Measurements from ENCODE around the gene DERA.
"Not testable (repeated sequence)": the region's sequence is repeated elsewhere in the genome, so short reads cannot be mapped to it uniquely, and the experiment has no call there.

Gene DERA

DNA sequence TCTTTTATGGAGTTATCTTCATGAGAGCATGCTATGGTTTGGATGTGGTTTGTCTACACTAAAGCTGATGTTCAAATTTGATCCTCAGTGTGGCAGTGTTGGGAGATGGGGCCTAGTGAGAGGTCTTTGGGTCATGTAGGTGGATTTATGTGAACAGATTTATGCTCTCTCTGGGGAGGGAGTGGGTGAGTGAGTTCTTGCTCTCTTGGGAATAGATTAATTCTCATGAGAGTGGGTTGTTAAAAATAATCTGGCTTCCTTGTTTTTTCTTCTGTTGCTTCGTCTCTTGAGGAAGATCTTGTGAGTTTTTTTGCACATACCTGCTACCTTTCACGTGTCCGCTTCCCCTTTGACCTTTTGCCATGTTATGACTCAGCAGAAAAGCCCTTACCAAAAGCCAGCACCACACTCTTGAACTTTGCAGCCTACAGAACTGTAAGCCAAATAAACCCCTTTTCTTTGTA is 20.5 kb downstream of the DERA start:
- no peaks in the 10 kb centered on the region for H3K27me3 Mint-ChIP-seq
- H3K4me1 Mint-ChIP-seq (ENCODE audit: low read depth), result no peaks in the 10 kb centered on the region
- H3K36me3 Mint-ChIP-seq, result peaks cover 10% of the 10 kb centered on the region
- H3K4me3 Mint-ChIP-seq, result no peak overlapping the region
- no peak overlapping the region for H3K27ac Mint-ChIP-seq
- H3K9me3 Mint-ChIP-seq (ENCODE audit: low read depth), result no peaks in the 10 kb centered on the region

DNA sequence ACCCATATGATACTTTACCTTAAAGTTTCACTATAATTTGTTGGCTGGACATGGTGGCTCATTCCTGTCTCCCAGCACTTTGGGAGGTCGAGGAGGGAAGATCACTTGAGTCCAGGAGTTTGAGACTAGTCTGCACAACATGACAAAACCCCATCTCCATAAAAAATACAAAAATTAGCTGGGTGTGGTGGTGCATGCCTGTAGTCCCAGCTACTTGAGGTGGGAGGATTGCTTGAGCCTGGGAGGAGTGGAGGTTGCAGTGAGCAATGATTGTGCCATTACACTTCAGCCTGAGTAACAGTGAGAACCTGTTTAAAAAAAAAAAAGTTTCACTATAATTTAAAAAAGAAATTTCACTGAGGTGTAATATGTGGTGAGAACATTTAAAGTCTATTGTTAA is 21.2 kb downstream of the DERA start:
- H3K4me3 Mint-ChIP-seq, result no peak overlapping the region
- peaks cover under 1% of the 10 kb centered on the region for H3K9me3 Mint-ChIP-seq (ENCODE audit: low read depth)
- peaks cover 11% of the 10 kb centered on the region for H3K36me3 Mint-ChIP-seq
- no peak overlapping the region for H3K27ac Mint-ChIP-seq
- H3K27me3 Mint-ChIP-seq, result no peaks in the 10 kb centered on the region
- H3K4me1 Mint-ChIP-seq (ENCODE audit: low read depth), result peaks cover under 1% of the 10 kb centered on the region

DNA sequence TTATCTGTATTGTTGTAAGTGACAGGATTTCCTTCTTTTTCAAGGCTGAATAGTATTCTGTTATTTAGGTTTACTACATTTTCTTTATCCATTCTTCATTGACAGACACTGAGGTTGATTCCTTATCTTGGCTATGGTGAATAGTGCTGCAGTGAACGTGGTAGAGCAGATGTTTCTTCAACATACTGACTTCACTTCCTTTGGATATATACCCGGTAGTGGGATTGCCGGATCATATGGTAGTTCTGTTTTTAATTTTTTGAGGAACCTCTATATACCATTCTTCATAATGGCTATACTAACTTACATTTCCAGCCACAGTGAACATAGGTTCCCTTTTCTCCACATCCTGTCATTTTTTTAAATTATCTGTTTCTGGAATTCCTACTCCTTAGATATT is 21.8 kb downstream of the DERA start:
- H3K4me3 Mint-ChIP-seq, result no peak overlapping the region
- peaks cover 7% of the 10 kb centered on the region for H3K9me3 Mint-ChIP-seq (ENCODE audit: low read depth)
- H3K27me3 Mint-ChIP-seq, result no peaks in the 10 kb centered on the region
- peaks cover 15% of the 10 kb centered on the region for H3K36me3 Mint-ChIP-seq
- no peak overlapping the region for H3K27ac Mint-ChIP-seq
- H3K4me1 Mint-ChIP-seq (ENCODE audit: low read depth), result peaks cover 3% of the 10 kb centered on the region

DNA sequence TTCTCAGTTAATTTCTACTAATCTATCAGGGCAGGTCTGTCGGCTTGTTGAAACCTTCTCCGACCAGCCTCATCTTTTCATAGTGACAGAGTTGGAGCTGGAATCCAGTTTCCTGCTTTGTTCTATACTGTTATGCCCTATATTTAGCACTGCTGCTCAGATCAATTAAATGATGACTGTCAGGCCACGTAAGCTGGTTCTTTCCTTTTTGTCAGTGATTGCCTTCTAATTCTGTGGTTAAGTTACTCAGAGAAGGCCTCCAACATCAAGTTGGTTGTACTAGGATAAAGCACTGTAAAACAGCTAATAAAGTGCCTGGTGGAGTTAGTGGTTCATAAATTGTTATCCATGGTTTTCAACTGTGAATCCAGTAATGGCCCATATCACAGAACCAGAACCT is 22.6 kb downstream of the DERA start:
- peaks cover 3% of the 10 kb centered on the region for H3K4me1 Mint-ChIP-seq (ENCODE audit: low read depth)
- H3K27me3 Mint-ChIP-seq, result no peaks in the 10 kb centered on the region
- H3K9me3 Mint-ChIP-seq (ENCODE audit: low read depth), result peaks cover 7% of the 10 kb centered on the region
- no peak overlapping the region for H3K27ac Mint-ChIP-seq
- H3K4me3 Mint-ChIP-seq, result no peak overlapping the region
- H3K36me3 Mint-ChIP-seq, result peaks cover 15% of the 10 kb centered on the region

DNA sequence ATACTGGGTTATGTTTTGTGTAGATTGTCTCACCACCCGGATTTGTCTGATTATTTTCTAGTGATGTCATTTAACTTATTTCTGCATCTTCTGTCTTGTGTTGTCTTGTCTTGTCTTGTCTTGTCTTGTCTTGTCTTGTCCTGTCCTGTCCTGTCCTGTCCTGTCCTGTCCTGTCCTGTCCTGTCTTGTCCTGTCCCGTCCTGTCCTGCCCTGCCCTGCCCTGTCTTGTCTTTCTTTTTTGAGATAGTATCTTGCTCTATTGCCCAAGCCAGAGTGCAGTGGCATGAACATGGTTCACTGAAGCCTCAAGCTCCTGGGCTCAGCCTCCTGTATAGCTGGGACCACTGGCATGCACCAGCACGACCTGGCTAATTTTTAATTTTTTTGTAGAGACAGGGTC is 25.6 kb downstream of the DERA start:
- Mint-ChIP-seq H3K4me3 (no peak overlapping the region), H3K27ac (no peak overlapping the region), H3K4me1 (ENCODE audit: low read depth) (peaks cover 3% of the 10 kb centered on the region), H3K27me3 (no peaks in the 10 kb centered on the region), H3K36me3 (peaks cover 23% of the 10 kb centered on the region), H3K9me3 (ENCODE audit: low read depth) (peaks cover 16% of the 10 kb centered on the region)

DNA sequence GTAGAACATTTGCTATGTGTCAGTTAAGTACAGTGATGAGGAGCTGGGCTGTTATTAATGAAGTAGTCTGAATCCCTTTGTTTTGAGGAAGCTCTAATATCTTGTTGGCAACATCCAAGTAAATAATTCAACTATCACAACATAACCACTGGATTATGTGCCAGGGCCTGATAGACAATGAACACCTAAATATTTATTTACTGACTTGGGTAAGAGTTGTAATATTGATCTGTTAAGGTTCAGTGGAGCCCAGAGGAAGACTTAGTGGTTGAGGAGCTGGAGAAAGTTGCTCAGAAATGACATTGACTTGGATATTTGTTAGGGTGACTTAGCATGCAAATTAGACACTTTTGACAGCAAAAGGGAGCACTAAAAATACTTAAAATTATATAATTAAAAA is 26.8 kb downstream of the DERA start:
- H3K4me3 Mint-ChIP-seq, result no peak overlapping the region
- peaks cover 29% of the 10 kb centered on the region for H3K36me3 Mint-ChIP-seq
- no peaks in the 10 kb centered on the region for H3K27me3 Mint-ChIP-seq
- H3K4me1 Mint-ChIP-seq (ENCODE audit: low read depth), result peaks cover 3% of the 10 kb centered on the region
- peaks cover 24% of the 10 kb centered on the region for H3K9me3 Mint-ChIP-seq (ENCODE audit: low read depth)
- H3K27ac Mint-ChIP-seq, result no peak overlapping the region

DNA sequence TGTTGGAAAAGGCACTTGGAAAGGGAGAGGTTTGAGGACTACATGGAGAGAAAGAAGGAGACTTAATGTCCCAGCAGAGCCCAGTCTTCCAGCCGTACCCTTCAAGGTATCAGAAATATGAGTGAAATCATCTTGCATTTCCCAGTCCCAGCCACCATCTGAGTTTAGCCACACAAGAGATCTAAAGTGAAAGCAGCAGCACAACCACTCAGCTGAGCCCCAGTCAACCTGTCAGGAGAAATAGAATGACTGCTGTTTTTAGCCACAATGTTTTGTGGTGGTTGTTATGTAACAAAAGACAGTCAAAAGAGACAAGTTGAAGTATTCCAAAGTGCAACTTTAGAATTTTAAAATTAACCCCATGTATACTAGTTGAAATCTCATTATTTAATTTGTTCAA is 28.0 kb downstream of the DERA start:
- peaks cover 24% of the 10 kb centered on the region for H3K9me3 Mint-ChIP-seq (ENCODE audit: low read depth)
- H3K4me1 Mint-ChIP-seq (ENCODE audit: low read depth), result peaks cover 3% of the 10 kb centered on the region
- no peaks in the 10 kb centered on the region for H3K27me3 Mint-ChIP-seq
- no peak overlapping the region for H3K4me3 Mint-ChIP-seq
- H3K27ac Mint-ChIP-seq, result no peak overlapping the region
- peaks cover 29% of the 10 kb centered on the region for H3K36me3 Mint-ChIP-seq

DNA sequence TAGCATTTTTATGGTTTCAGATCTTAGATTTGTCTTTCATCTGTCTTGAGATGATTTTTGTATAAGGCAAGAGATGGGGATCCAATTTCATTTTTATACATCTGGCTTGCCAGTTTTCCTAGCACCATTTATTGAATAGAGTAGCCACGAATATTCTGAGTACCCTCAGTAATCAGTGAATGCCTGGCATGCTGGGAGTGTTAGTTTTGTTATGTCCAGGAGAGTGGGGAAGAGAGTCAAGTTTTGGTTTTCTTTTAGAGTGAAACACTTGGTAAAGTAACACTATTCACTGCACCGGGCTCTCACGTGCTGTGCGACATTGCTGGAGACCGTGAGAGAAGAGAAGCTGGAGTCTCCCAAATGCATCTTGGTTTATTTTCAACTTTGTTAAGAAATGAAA is 31.3 kb downstream of the DERA start:
- H3K36me3 Mint-ChIP-seq, result peaks cover 39% of the 10 kb centered on the region
- H3K4me3 Mint-ChIP-seq, result no peak overlapping the region
- H3K27me3 Mint-ChIP-seq, result no peaks in the 10 kb centered on the region
- H3K9me3 Mint-ChIP-seq (ENCODE audit: low read depth), result peaks cover 27% of the 10 kb centered on the region
- H3K27ac Mint-ChIP-seq, result no peak overlapping the region
- H3K4me1 Mint-ChIP-seq (ENCODE audit: low read depth), result peaks cover under 1% of the 10 kb centered on the region

DNA sequence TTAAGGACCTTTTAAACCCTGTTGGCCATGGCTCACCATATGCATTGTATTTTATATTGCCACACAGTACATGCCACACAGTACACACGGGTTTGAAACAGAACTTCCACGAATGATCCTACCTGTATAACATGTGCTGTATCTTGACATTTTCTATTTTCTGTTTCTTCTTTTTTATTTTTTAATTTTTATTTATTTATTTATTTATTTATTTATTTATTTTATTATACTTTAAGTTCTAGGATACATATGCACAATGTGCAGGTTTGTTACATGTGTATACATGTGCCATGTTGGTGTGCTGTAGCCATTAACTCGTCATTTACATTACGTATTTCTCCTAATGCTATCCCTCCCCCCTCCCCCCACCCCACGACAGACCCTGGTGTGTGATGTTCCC is 32.4 kb downstream of the DERA start:
- H3K36me3 Mint-ChIP-seq, result peaks cover 44% of the 10 kb centered on the region
- H3K4me3 Mint-ChIP-seq; H3K27me3 Mint-ChIP-seq; H3K4me1 Mint-ChIP-seq (ENCODE audit: low read depth); H3K27ac Mint-ChIP-seq: not testable (repeated sequence)
- peaks cover 25% of the 10 kb centered on the region for H3K9me3 Mint-ChIP-seq (ENCODE audit: low read depth)

DNA sequence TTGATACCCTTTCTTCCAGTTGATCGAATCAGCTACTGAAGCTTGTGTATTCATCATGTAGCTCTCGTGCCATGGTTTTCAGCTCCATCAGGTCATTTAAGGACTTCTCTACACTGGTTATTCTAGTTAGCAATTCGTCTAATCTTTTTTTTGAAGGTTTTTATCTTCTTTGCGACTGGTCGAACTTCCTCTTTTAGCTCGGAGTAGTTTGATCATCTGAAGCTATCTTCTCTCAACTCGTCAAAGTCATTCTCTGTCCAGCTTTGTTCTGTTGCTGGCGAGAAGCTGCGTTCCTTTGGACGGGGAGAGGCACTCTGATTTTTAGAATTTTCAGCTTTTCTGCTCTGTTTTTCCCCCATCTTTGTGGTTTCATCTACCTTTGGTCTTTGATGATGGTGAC is 37.3 kb downstream of the DERA start:
- H3K4me1 Mint-ChIP-seq (ENCODE audit: low read depth); H3K4me3 Mint-ChIP-seq; H3K9me3 Mint-ChIP-seq (ENCODE audit: low read depth); H3K27me3 Mint-ChIP-seq; H3K27ac Mint-ChIP-seq: not testable (repeated sequence)
- H3K36me3 Mint-ChIP-seq, result peaks cover 24% of the 10 kb centered on the region

DNA sequence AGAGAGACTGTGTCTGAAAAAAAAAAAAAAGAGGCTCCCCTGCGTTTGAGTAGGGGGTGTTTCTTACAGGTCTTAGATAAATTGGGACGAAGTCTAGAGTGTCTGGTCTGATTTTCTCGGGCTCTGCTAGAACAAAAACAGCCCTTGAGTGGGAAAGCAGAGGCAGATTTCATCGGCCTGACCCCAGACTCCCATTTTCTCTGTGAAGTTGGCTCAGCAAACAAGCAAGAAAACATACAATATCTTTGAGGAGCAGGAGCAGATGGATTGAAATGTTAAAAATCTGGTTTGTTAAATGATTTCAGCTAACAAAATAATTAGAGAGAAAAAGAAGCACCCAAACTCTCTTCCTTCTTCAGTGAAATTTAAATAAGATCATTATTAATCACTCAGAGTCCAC is 44.1 kb downstream of the DERA start:
- H3K9me3 Mint-ChIP-seq (ENCODE audit: low read depth), result no peaks in the 10 kb centered on the region
- no peaks in the 10 kb centered on the region for H3K27me3 Mint-ChIP-seq
- no peak overlapping the region for H3K27ac Mint-ChIP-seq
- H3K4me3 Mint-ChIP-seq, result no peak overlapping the region
- peaks cover 17% of the 10 kb centered on the region for H3K36me3 Mint-ChIP-seq
- H3K4me1 Mint-ChIP-seq (ENCODE audit: low read depth), result no peaks in the 10 kb centered on the region

DNA sequence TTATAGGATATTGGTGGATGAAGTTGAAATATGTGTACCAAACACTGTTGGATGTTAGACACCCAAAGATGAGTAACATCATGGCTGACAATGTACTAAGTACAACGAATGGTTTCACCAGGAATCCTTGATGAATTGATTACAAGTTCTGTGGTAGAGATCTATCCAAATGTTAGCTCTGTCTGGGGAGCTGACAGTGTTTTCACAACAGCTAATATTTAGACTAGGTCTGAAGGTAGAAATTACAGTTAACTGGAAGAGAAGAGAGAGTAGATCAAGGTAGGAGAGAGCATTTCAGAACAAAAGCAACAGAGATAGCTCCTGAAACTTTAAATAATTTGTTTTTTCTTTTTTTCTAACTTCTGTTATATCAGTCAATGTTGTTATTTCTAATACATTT is 44.9 kb downstream of the DERA start:
- H3K36me3 Mint-ChIP-seq, result peaks cover 23% of the 10 kb centered on the region
- no peaks in the 10 kb centered on the region for H3K4me1 Mint-ChIP-seq (ENCODE audit: low read depth)
- H3K4me3 Mint-ChIP-seq, result no peak overlapping the region
- no peaks in the 10 kb centered on the region for H3K9me3 Mint-ChIP-seq (ENCODE audit: low read depth)
- no peaks in the 10 kb centered on the region for H3K27me3 Mint-ChIP-seq
- no peak overlapping the region for H3K27ac Mint-ChIP-seq

DNA sequence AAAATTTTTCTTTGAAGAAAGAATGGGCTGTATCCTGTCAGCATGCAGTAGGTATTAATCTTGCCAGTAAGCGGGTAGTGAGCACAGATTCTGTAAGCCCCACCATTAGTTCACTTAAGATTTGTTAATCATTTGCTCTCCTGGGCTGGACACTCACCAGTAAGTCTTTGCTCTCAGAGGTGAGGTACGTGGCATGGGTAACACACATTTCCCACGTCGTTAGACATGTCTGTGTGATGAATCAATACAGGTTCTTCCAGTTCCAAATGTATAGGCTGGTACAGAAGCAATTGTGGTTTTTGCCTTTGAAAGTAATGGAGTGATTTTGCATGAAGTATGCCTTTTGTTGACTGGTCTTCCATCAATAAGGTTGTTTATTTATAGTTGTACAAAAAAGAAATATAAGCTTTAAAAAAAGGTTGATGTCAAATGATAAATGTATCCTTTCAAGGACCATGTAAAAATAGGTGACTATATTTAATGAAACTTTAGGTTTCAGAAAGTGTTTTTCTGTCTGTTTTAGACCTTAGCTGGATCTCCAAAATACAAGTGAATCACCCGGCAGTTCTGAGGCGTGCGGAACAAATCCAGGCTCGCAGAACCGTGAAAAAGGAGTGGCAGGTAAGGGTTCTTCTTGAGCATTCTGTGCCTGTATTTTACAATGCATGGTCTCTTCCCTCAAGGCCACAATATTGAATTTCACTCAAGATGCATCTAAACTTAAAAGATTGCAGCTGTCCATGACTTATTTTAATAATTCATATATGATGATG is 45.5 kb downstream of the DERA start:
- Mint-ChIP-seq H3K4me3 (no peak overlapping the region), H3K36me3 (peaks cover 25% of the 10 kb centered on the region), H3K27ac (no peak overlapping the region), H3K9me3 (ENCODE audit: low read depth) (no peaks in the 10 kb centered on the region), H3K27me3 (no peaks in the 10 kb centered on the region), H3K4me1 (ENCODE audit: low read depth) (no peaks in the 10 kb centered on the region)

DNA sequence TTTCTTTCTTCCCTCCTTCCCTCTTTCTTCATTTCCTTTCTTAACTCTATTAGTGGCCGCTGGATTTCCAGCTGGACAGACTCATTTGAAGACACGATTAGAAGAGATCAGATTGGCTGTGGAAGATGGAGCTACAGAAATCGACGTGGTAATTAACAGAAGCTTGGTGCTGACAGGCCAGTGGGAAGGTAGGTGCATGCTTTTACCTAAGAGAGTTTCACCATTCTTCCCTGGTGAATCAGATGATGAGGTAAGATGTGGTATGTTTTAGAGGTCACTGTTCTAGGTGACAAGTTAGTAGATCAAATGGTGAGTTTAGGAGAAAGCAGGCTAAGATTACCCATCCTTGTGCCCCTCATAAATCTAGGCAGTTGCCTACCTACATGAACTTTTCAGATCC is 51.6 kb downstream of the DERA start:
- H3K27ac Mint-ChIP-seq, result no peak overlapping the region
- H3K36me3 Mint-ChIP-seq, result peaks cover 35% of the 10 kb centered on the region
- H3K4me1 Mint-ChIP-seq (ENCODE audit: low read depth), result peaks cover 2% of the 10 kb centered on the region
- H3K27me3 Mint-ChIP-seq, result no peaks in the 10 kb centered on the region
- H3K9me3 Mint-ChIP-seq (ENCODE audit: low read depth), result no peaks in the 10 kb centered on the region
- no peak overlapping the region for H3K4me3 Mint-ChIP-seq

DNA sequence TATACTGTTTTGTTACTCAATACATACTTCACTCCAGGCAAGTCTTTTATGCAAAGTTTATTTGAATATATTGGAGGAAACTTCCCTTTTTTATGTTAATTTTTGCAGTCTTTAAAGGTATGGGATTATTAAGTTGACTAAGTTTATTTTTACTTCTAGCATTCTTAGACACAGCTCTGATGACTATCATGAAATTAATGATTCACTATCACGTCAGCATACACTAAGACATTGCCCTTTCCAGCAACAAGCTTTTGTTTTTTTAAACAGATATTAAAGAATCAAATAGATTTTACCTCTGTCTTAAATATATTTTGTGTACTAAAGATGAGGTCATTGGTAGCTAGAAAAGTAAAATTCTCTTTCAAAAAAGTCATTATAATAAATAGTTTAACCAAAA is 52.1 kb downstream of the DERA start:
- no peaks in the 10 kb centered on the region for H3K9me3 Mint-ChIP-seq (ENCODE audit: low read depth)
- peaks cover 32% of the 10 kb centered on the region for H3K36me3 Mint-ChIP-seq
- H3K27ac Mint-ChIP-seq, result no peak overlapping the region
- H3K27me3 Mint-ChIP-seq, result no peaks in the 10 kb centered on the region
- peaks cover 2% of the 10 kb centered on the region for H3K4me1 Mint-ChIP-seq (ENCODE audit: low read depth)
- no peak overlapping the region for H3K4me3 Mint-ChIP-seq

DNA sequence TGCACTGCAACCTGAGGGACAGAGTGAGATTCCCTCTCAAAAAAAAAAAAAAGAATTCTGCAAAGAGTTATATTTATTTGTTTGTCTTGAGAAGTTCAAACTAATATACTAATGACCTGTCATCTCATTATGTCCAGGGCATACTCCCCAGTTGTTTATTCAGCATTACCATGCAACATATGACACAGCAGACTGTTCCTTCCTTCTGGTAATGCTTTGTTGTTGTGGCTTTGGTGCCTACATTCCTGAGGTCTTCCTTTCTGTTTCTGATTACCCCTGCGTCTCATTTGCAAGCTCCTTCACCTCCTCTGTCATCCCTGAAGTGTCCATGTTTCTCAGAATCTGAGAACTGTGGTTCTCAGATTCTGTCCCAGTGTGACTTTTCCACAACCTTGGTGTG is 55.3 kb downstream of the DERA start:
- Mint-ChIP-seq H3K36me3 (peaks cover 26% of the 10 kb centered on the region), H3K4me1 (ENCODE audit: low read depth) (peaks cover 2% of the 10 kb centered on the region), H3K27ac (no peak overlapping the region), H3K9me3 (ENCODE audit: low read depth) (no peaks in the 10 kb centered on the region), H3K4me3 (no peak overlapping the region), H3K27me3 (no peaks in the 10 kb centered on the region)
